Mammary epithelial cell (primary cell): ENCODE results near the gene FBXO3.

Experiments used
- EZH2 ChIP-seq: IDR thresholded peaks from 2 replicates; pipeline ENCODE4 v1.6.1; 2012; ENCODE audit warnings: low read length, inconsistent platforms, borderline replicate concordance
- TF ChIP-seq, protein P1 (sequence below), 2 donors: IDR thresholded peaks in 1 of 2; conservative IDR thresholded peaks in 1 of 2; 2 replicates each; pipeline ENCODE4 v1.5.1; 2011 to 2012; ENCODE audit warnings: inconsistent platforms in 2 of 2, low read length in 2 of 2, mild to moderate bottlenecking in 2 of 2, control low read depth in 1 of 2, low read depth in 1 of 2; ENCODE audit not compliant: insufficient read depth in 1 of 2; ENCODE audit errors: extremely low read depth in 1 of 2

DNA sequence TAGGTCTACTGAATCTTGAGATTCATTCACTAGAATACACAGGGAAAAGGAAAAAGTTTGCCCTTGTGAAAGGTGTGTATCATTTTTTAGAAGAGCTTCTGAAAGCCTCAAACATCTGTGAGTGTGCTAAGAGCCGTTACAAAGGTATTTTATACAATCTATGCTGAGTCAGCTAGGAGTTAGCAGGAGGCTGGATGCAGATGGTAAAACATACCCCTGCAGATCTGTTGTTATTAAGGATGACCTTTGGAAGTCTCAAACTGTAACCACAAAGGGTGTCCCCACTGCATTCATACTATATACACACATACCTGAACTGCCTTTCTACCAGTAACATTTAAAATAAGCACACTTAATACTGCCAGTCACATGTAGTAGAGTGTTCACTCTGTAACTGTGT, 65.3 kb downstream of the FBXO3 start:
- TF ChIP-seq, protein P1, sequence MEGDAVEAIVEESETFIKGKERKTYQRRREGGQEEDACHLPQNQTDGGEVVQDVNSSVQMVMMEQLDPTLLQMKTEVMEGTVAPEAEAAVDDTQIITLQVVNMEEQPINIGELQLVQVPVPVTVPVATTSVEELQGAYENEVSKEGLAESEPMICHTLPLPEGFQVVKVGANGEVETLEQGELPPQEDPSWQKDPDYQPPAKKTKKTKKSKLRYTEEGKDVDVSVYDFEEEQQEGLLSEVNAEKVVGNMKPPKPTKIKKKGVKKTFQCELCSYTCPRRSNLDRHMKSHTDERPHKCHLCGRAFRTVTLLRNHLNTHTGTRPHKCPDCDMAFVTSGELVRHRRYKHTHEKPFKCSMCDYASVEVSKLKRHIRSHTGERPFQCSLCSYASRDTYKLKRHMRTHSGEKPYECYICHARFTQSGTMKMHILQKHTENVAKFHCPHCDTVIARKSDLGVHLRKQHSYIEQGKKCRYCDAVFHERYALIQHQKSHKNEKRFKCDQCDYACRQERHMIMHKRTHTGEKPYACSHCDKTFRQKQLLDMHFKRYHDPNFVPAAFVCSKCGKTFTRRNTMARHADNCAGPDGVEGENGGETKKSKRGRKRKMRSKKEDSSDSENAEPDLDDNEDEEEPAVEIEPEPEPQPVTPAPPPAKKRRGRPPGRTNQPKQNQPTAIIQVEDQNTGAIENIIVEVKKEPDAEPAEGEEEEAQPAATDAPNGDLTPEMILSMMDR (conservative IDR thresholded peaks at IDR 0.05 in 1 of 2, IDR thresholded peaks at IDR 0.05 in 1 of 2; ENCODE audit: extremely low read depth in 1 of 2, insufficient read depth in 1 of 2, low read depth in 1 of 2, low read length in 2 of 2) = no peak
- no peak for TF ChIP-seq EZH2
